GM08714 (cell line): ENCODE data around the gene SIGLEC7.

Source experiments
- H3K4me3 ChIP-seq: fragments of 200-500 bp; sonication (Bioruptor generic); 2 replicates; pipeline ENCODE4 v1.5.1; 2014; ENCODE audit warnings: mild to moderate bottlenecking, low read length, inconsistent platforms
- ZNF274 ChIP-seq: IDR thresholded peaks from 2 replicates; pipeline ENCODE4 v1.6.1; 2012; ENCODE audit warnings: mild to moderate bottlenecking, low read depth, low read length

Gene SIGLEC7

DNA sequence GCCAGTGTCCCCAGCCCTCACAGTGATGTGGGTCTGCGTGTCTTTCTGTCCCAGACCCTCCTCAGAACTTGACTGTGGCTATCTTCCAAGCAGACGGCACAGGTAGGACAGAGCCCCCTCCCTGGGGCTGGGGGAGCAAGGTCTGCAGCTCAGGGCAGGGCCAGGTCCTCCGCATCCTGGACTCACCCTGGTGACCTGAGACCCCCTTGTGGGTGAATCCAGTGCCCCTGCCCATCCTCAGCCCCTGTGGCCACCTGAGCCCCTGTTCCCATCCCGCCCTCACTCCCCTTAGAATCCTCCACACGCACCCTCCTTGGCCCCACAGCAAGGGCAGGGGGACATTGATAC lies 43.7 kb downstream of the SIGLEC7 start:
- H3K4me3 ChIP-seq = no peak overlapping the region
- TF ChIP-seq ZNF274 = no peak

- no peak overlapping the region for H3K4me3 ChIP-seq
- TF ChIP-seq ZNF274 = no peak
Measured at GRCh38 chr19:51186323-51186722, 44.2 kb downstream of the SIGLEC7 start.

GRCh38 chr19:51187395-51188226 lies 45.5 kb downstream of the SIGLEC7 start:
- no peak overlapping the region for H3K4me3 ChIP-seq
- TF ChIP-seq ZNF274 = no peak

- no peak overlapping the region for H3K4me3 ChIP-seq
- TF ChIP-seq ZNF274 = no peak
Measured at GRCh38 chr19:51188227-51188559, 46.1 kb downstream of the SIGLEC7 start.

DNA sequence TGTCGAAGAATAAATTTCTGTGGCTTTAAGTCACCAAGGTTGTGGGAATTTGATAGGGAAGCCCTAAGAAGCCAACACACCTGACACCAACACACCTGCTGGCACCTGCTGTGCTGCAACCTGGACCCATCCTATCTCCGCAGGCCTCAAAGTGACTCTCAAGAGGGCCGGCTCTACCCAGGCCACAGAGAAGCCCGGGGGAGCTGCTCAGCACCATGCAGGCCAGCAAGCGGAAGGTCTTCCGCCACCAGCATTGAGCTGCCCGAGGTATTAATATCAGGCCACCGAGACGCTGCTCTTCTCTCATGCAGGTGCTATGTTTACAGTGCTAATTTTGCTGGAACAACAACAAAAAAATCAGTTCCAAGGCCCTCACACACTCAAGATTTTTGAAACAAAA lies 50.6 kb downstream of the SIGLEC7 start:
- H3K4me3 ChIP-seq = no peak overlapping the region
- no peak for TF ChIP-seq ZNF274

- no peak overlapping the region for H3K4me3 ChIP-seq
Measured at GRCh38 chr19:51194527-51195315, 52.6 kb downstream of the SIGLEC7 start.

GRCh38 chr19:51195316-51195586 lies 53.1 kb downstream of the SIGLEC7 start:
- no peak overlapping the region for H3K4me3 ChIP-seq
- no peak for TF ChIP-seq ZNF274

More at GRCh38 chr19:51194527-51195315, 52.6 kb downstream of the SIGLEC7 start:
- TF ChIP-seq ZNF274 = no peak

DNA sequence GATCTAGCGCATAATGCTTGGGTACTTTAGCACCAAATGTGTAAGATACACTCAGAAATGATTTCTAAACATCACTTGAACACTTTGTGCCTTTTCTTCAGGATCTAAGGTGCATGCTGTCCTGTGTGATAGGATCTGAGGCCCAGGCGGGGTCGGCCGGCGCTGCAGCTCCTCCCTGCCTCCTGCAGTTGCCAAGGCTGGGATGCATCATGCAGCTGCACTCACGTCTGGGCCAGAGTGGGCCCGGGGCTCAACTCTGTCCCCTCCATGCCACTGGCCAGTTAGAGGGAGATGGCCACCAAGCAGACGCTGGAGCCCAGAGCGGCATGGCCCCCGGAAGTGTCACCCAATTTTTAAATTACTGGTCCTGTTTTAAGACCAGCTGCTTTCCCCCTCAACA lies 53.5 kb downstream of the SIGLEC7 start:
- H3K4me3 ChIP-seq = no peak overlapping the region
- TF ChIP-seq ZNF274 = no peak

- no peak for TF ChIP-seq ZNF274
- H3K4me3 ChIP-seq = no peak overlapping the region
Measured at GRCh38 chr19:51196181-51196580, 54.1 kb downstream of the SIGLEC7 start.

GRCh38 chr19:51198641-51199040 lies 56.5 kb downstream of the SIGLEC7 start:
- no peak overlapping the region for H3K4me3 ChIP-seq
- no peak for TF ChIP-seq ZNF274

DNA sequence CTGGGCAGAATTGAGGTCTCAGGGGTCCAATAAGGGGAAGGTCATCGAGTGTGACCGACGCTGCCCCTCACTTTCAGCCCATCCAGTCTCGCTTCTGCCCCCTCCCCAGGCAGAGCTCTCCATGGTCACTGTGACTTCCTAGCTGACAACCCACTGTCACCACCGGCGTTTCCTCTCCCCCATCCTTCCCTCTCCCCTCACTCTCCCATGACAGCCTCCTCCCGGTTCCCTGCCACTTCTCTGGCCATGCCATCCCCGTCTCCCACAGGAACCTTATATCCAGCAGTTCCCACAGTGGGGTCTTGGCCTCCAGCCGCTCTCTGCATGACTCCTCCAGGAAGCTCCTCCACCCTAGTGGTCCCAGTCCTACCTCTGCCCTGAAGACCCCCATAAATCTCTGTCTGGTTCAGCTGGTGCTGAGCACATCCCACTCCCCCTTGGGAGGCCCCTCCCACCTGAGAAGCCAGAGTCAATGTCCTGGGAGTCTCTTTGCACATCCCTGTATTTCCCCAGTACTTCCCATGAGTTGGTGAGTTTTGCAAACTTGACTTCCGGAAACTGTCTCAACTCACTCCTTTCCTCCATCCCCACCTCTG lies 58.1 kb downstream of the SIGLEC7 start:
- no peak overlapping the region for H3K4me3 ChIP-seq
- TF ChIP-seq ZNF274 = no peak

- no peak for TF ChIP-seq ZNF274
- no peak overlapping the region for H3K4me3 ChIP-seq
Measured at GRCh38 chr19:51201712-51202111, 59.6 kb downstream of the SIGLEC7 start.
